ENCODE data around the gene HEATR1. TPM values are rescaled to one million over a fixed set of nuclear protein-coding genes. Genes with fewer than 3 reads are reported as not detected.

The HEATR1 gene
- total RNA-seq, 1 experiment from 2014 or later: 66.5 TPM

DNA sequence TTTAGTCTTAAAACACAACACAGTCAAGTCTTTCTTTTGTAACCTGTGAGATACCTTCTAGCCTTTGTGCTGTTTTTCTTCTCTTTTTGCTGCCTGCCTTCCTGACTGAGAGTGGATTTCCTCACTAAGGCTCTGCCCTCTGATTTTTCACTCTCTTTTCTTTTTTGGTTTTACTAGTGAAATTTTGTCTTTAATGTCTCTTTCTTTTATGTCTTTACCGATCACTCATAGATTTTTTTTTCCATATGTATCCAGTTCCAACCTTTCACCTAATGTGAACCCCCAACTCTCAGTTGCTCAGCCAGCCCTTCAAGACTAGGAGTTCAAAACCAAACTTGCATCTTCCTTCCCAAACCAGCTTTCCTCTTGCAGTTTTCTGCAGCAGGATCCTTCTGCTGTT, 74.0 kb downstream of the HEATR1 start:
- TF ChIP-seq, protein P1, sequence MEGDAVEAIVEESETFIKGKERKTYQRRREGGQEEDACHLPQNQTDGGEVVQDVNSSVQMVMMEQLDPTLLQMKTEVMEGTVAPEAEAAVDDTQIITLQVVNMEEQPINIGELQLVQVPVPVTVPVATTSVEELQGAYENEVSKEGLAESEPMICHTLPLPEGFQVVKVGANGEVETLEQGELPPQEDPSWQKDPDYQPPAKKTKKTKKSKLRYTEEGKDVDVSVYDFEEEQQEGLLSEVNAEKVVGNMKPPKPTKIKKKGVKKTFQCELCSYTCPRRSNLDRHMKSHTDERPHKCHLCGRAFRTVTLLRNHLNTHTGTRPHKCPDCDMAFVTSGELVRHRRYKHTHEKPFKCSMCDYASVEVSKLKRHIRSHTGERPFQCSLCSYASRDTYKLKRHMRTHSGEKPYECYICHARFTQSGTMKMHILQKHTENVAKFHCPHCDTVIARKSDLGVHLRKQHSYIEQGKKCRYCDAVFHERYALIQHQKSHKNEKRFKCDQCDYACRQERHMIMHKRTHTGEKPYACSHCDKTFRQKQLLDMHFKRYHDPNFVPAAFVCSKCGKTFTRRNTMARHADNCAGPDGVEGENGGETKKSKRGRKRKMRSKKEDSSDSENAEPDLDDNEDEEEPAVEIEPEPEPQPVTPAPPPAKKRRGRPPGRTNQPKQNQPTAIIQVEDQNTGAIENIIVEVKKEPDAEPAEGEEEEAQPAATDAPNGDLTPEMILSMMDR (IDR thresholded peaks at IDR 0.05): no peak
- no peak for TF ChIP-seq POLR2AphosphoS5 (IDR thresholded peaks at IDR 0.05; ENCODE audit: low read depth, low read length)
- ATAC-seq: no peak
- POLR2A ChIA-PET: no interaction called here
- BruUV-seq (replicated peaks): no TSS peak
- Histone ChIP-seq H3K9me3 (ENCODE audit: control insufficient read depth, insufficient read depth, low read depth, low read length) (no peaks in the 10 kb centered on the region), H3K4me3 (ENCODE audit: low read depth in 2 of 2, low read length in 2 of 2) (no peak overlapping the region), H3K27me3 (ENCODE audit: control insufficient read depth, insufficient read depth, low read length) (no peaks in the 10 kb centered on the region), H3K27ac (ENCODE audit: low read length) (peak overlapping the region; percentile 94), H3K4me1 (ENCODE audit: control insufficient read depth, insufficient read depth, low read length) (peaks cover 64% of the 10 kb centered on the region), H3K36me3 (ENCODE audit: control insufficient read depth, insufficient read depth, low read length) (peaks cover 24% of the 10 kb centered on the region)
- no peak for DNase-seq (ENCODE audit: low read depth, low spot score)
- intact Hi-C loops (cut with micrococcal nuclease; ENCODE audit: unreplicated experiment) (loop anchor here (5.0 kb wide), 1 partner anchor 428 kb away; no protein-coding TSS in a partner anchor), in situ Hi-C loops (cut with HindIII; ENCODE audit: low pct_unique_long_range_greater_than_20kb, low sequenced_read_pairs) (no loop called here)
- CTCF ChIA-PET: no interaction called here

DNA sequence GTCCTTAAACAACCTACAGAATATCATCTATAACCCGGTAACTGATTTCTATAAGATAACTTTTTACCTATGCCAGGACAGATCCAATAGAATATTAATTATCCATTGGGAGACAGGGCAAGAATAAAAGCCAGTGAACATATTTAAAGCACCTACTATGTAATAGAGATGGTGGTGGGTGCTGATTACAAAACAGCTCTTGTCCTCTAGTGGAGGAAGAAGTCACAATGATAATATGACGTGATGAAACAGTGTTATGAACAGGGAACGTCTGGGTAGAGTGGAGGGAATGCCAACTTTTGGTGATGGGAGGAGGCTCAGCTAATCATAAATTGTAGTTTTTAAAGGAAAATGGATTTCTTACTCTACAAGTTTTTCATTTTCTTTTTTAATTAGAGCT, 78.2 kb downstream of the HEATR1 start:
- in situ Hi-C loops (cut with HindIII; ENCODE audit: low pct_unique_long_range_greater_than_20kb, low sequenced_read_pairs): no loop called here
- TF ChIP-seq, protein P2, sequence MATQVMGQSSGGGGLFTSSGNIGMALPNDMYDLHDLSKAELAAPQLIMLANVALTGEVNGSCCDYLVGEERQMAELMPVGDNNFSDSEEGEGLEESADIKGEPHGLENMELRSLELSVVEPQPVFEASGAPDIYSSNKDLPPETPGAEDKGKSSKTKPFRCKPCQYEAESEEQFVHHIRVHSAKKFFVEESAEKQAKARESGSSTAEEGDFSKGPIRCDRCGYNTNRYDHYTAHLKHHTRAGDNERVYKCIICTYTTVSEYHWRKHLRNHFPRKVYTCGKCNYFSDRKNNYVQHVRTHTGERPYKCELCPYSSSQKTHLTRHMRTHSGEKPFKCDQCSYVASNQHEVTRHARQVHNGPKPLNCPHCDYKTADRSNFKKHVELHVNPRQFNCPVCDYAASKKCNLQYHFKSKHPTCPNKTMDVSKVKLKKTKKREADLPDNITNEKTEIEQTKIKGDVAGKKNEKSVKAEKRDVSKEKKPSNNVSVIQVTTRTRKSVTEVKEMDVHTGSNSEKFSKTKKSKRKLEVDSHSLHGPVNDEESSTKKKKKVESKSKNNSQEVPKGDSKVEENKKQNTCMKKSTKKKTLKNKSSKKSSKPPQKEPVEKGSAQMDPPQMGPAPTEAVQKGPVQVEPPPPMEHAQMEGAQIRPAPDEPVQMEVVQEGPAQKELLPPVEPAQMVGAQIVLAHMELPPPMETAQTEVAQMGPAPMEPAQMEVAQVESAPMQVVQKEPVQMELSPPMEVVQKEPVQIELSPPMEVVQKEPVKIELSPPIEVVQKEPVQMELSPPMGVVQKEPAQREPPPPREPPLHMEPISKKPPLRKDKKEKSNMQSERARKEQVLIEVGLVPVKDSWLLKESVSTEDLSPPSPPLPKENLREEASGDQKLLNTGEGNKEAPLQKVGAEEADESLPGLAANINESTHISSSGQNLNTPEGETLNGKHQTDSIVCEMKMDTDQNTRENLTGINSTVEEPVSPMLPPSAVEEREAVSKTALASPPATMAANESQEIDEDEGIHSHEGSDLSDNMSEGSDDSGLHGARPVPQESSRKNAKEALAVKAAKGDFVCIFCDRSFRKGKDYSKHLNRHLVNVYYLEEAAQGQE (IDR thresholded peaks at IDR 0.05; ENCODE audit: insufficient read depth in 1 of 2, low read depth in 2 of 2, low read length in 1 of 2): no peak
- TF ChIP-seq, protein P1 (IDR thresholded peaks at IDR 0.05): no peak
- TF ChIP-seq POLR2AphosphoS5 (IDR thresholded peaks at IDR 0.05; ENCODE audit: low read depth, low read length) (no peak), TCF7L2 (IDR thresholded peaks at IDR 0.05; ENCODE audit: low read depth, low read length) (no peak), SIN3A (IDR thresholded peaks at IDR 0.05; ENCODE audit: borderline replicate concordance, insufficient read depth, low read depth, low read length) (no peak)
- Histone ChIP-seq H3K27me3 (ENCODE audit: control insufficient read depth, insufficient read depth, low read length) (no peaks in the 10 kb centered on the region), H3K4me1 (ENCODE audit: control insufficient read depth, insufficient read depth, low read length) (peaks cover 54% of the 10 kb centered on the region), H3K9me3 (ENCODE audit: control insufficient read depth, insufficient read depth, low read depth, low read length) (no peaks in the 10 kb centered on the region), H3K27ac (ENCODE audit: low read length) (peak overlapping the region; percentile 100), H3K4me3 (ENCODE audit: low read depth in 2 of 2, low read length in 2 of 2) (peak overlapping the region; percentile 80 to 96), H3K36me3 (ENCODE audit: control insufficient read depth, insufficient read depth, low read length) (peaks cover 20% of the 10 kb centered on the region)
- ChIA-PET POLR2A (no interaction called here), CTCF (no interaction called here)
- ATAC-seq: no peak
- no peak for DNase-seq (ENCODE audit: low read depth, low spot score)
- no TSS peak for BruUV-seq (replicated peaks)
- intact Hi-C loops (cut with micrococcal nuclease; ENCODE audit: unreplicated experiment): no loop called here

DNA sequence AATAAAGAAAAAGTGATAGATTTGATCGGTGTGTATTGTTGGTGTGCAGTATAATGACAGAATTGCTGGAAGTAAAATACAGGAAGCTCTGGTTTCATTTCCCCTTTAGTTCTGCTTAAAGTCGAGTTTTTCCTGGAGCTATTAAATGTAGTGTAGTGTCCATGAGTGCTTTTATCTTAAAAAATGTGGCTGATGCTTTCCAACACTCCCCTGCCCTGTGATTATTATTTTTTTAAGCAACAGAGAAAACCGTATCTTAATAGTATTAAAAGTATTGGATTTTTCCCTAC, 79.5 kb downstream of the HEATR1 start:
- H3K4me3 ChIP-seq (ENCODE audit: low read depth in 2 of 2, low read length in 2 of 2): peak overlapping the region; percentile 80 to 96
- H3K27ac ChIP-seq (ENCODE audit: low read length): peak overlapping the region; percentile 100
- H3K27me3 ChIP-seq (ENCODE audit: control insufficient read depth, insufficient read depth, low read length): no peaks in the 10 kb centered on the region
- no peak for DNase-seq (ENCODE audit: low read depth, low spot score)
- no TSS peak for BruUV-seq (replicated peaks)
- peaks cover 45% of the 10 kb centered on the region for H3K4me1 ChIP-seq (ENCODE audit: control insufficient read depth, insufficient read depth, low read length)
- intact Hi-C loops (cut with micrococcal nuclease; ENCODE audit: unreplicated experiment) (loop anchor here (5.0 kb wide), 1 partner anchor 128 kb away; no protein-coding TSS in a partner anchor), in situ Hi-C loops (cut with HindIII; ENCODE audit: low pct_unique_long_range_greater_than_20kb, low sequenced_read_pairs) (no loop called here)
- POLR2A ChIA-PET: no interaction called here
- peaks cover 12% of the 10 kb centered on the region for H3K36me3 ChIP-seq (ENCODE audit: control insufficient read depth, insufficient read depth, low read length)
- H3K9me3 ChIP-seq (ENCODE audit: control insufficient read depth, insufficient read depth, low read depth, low read length): no peaks in the 10 kb centered on the region
- no peak for ATAC-seq
- CTCF ChIA-PET: no interaction called here
- TF ChIP-seq, protein P1 (IDR thresholded peaks at IDR 0.05): no peak
- TF ChIP-seq TCF7L2 (IDR thresholded peaks at IDR 0.05; ENCODE audit: low read depth, low read length) (no peak), SIN3A (IDR thresholded peaks at IDR 0.05; ENCODE audit: borderline replicate concordance, insufficient read depth, low read depth, low read length) (no peak), POLR2AphosphoS5 (IDR thresholded peaks at IDR 0.05; ENCODE audit: low read depth, low read length) (no peak)
- TF ChIP-seq, protein P2 (IDR thresholded peaks at IDR 0.05; ENCODE audit: insufficient read depth in 1 of 2, low read depth in 2 of 2, low read length in 1 of 2): no peak
